Gastroesophageal sphincter (tissue), 3 donors: ENCODE measurements around the gene SLC24A3.

Source experiments
- EP300 ChIP-seq: sonication (generic); formaldehyde crosslinking; IDR thresholded peaks from one replicate; pipeline ENCODE4 v1.6.1; 2017; ENCODE audit warnings: antibody characterized with exemption, mild to moderate bottlenecking
- POLR2A ChIP-seq, 2 donors: fragments of 450-650 bp; IDR thresholded peaks; one replicate each; pipeline ENCODE4 v1.6.1; 2017; ENCODE audit warnings: antibody characterized with exemption in 2 of 2, mild to moderate bottlenecking in 2 of 2, moderate library complexity in 1 of 2
- POLR2AphosphoS5 ChIP-seq: sonication (generic); formaldehyde crosslinking; IDR thresholded peaks from one replicate; pipeline ENCODE4 v1.6.1; 2017; ENCODE audit warnings: antibody characterized with exemption
- TF ChIP-seq, protein P1 (sequence below), 4 experiments: fragments of 200-600 bp in 2 of 4; fragments of 450-650 bp in 2 of 4; sonication (generic) in 1 of 4; IDR thresholded peaks; one replicate each; pipeline ENCODE4 v1.5.1; 2017 to 2019; ENCODE audit warnings: antibody characterized with exemption in 4 of 4, mild to moderate bottlenecking in 2 of 4, moderate library complexity in 2 of 4

DNA sequence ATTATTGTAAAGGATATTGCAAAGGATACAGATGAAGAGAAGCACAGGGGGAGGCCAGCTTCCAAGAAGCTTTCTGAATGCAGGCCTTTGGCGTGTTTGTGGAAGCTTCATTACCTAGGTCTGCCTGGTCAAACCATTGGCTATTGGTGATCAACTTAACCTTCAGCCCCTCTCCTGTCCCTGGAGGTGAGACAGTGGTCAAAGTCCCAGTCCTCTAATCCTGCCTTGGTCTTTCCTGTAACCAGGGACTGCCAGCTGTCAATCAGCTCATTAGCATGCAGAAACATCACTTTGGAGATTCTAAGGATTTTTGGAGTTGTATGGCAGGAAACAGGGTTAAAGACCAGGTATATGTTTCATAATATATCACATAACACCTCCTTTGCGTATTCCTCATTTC, 558.6 kb downstream of the SLC24A3 start:
- TF ChIP-seq POLR2A (IDR thresholded peaks at IDR 0.05) (no peak), EP300 (no peak), POLR2AphosphoS5 (no peak)
- TF ChIP-seq, protein P1, sequence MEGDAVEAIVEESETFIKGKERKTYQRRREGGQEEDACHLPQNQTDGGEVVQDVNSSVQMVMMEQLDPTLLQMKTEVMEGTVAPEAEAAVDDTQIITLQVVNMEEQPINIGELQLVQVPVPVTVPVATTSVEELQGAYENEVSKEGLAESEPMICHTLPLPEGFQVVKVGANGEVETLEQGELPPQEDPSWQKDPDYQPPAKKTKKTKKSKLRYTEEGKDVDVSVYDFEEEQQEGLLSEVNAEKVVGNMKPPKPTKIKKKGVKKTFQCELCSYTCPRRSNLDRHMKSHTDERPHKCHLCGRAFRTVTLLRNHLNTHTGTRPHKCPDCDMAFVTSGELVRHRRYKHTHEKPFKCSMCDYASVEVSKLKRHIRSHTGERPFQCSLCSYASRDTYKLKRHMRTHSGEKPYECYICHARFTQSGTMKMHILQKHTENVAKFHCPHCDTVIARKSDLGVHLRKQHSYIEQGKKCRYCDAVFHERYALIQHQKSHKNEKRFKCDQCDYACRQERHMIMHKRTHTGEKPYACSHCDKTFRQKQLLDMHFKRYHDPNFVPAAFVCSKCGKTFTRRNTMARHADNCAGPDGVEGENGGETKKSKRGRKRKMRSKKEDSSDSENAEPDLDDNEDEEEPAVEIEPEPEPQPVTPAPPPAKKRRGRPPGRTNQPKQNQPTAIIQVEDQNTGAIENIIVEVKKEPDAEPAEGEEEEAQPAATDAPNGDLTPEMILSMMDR (IDR thresholded peaks at IDR 0.05): no peak
